ENCODE data around the gene SNX17.

DNA sequence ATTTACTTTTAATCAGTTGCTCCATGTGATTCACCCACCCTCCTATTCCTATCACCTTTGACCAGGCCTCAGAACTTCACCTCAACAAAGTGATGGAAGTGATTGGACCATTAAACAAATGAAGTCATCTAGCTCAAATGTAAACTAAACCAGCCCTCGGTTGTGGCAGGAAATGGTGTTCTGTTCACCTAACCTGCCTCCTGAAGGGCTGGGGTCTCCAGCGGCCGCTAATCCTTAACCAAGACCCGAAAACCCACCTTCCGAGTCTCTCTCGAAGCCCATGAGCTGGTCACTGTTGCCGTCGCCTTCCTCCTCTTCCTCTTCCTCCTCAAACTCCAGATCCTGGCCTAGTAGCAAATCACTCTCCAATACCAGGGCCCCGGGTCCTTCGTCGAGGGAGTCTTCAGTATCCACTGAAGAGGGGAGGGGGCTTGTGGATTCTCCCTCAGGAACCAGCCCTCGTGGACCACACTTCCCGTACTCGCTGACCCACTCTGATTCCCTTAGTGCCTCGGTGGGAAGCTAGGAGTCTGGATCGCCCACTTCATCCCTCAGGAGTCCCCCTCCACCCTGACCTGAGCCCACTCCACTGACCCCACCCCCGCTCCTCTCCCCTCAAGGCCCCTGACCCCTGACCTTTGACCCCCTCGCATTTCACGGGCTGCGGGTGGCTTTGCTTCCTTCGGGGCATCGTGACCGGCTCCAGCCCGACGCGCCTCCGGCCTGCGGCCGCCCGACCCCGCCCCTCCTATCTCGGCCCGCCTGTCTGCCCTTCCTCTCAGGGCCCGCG is 9.6 kb downstream of the SNX17 start:
- no peak for TF ChIP-seq EZH2 (IDR thresholded peaks at IDR 0.05; ENCODE audit: borderline replicate concordance, low read depth, low read length, poor library complexity, severe bottlenecking)
- TF ChIP-seq, protein P1, sequence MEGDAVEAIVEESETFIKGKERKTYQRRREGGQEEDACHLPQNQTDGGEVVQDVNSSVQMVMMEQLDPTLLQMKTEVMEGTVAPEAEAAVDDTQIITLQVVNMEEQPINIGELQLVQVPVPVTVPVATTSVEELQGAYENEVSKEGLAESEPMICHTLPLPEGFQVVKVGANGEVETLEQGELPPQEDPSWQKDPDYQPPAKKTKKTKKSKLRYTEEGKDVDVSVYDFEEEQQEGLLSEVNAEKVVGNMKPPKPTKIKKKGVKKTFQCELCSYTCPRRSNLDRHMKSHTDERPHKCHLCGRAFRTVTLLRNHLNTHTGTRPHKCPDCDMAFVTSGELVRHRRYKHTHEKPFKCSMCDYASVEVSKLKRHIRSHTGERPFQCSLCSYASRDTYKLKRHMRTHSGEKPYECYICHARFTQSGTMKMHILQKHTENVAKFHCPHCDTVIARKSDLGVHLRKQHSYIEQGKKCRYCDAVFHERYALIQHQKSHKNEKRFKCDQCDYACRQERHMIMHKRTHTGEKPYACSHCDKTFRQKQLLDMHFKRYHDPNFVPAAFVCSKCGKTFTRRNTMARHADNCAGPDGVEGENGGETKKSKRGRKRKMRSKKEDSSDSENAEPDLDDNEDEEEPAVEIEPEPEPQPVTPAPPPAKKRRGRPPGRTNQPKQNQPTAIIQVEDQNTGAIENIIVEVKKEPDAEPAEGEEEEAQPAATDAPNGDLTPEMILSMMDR (conservative IDR thresholded peaks at IDR 0.05; ENCODE audit: low read depth, low read length), result no peak

Data from A673 (cell line).